Fibroblast of skin of abdomen (primary cell): ENCODE data around the gene MTHFD2.

Source experiments
- DNase-seq: peaks from one replicate; pipeline ENCODE4 v3.0.0-alpha.2; 2013

MTHFD2 gene

GRCh38 chr2:74232426-74232825 is 34.0 kb downstream of the MTHFD2 start:
- DNase-seq: no peak

GRCh38 chr2:74233648-74234047 is 35.2 kb downstream of the MTHFD2 start:
- DNase-seq: no peak

DNA sequence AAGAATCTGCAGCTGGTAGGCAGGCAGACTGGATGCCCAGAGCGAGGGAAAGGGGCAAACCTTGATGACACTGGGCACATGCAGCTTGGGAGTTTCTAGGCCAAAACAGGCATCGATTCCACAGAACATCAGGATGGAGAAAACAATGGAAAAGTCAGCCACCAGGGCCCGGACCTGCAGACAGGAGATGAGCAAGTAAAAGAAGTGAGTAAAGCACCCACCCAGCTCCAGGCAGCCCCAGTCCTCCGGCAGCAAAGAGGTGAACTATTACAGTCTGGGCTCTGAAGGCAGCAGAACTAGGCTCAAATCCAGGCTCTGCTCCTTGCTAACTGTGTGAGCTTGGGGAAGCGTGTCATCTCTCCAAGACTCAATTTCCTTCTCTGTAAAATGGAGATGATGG is 36.6 kb downstream of the MTHFD2 start:
- DNase-seq: no peak

- peak; percentile 57 for DNase-seq
Observed at GRCh38 chr2:74238879-74239278, 40.5 kb downstream of the MTHFD2 start.

- DNase-seq: no peak
Observed at GRCh38 chr2:74239346-74239745, 40.9 kb downstream of the MTHFD2 start.

- DNase-seq: no peak
Observed at GRCh38 chr2:74242354-74243071, 44.1 kb downstream of the MTHFD2 start.

- DNase-seq: no peak
Observed at GRCh38 chr2:74244286-74244685, 45.9 kb downstream of the MTHFD2 start.

DNA sequence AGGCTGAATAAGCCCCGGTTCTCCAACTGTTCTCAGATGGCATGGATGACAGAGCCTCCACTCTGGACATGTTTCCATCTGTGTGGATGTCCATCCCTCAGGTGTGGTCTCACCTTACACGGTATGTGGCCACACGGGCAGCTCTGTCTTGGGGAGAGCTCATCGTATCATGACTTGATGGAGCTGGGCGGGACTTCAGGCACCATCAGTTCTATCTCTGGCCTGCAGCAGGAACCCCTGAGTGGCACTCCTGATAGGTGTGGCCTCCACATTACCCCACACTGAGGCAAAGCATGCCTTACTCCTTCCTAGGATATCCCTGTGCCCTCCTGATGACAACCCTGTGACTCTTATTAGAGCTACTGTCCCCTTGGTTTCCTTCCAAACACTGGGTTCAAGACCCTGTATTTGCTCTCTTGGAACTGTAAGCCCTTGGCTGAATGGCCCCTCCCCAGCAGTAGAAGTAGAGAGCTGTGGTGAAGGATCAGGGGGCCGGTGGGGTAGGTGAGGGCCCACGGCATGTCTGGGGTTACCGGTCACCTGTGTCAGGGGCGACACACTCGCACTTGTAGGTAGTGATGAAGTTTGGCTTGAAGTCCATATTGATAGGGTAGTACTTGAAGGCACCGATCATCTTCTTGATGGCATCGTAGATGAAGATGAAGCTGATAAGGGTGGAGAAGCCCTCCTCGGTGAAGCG is 48.2 kb downstream of the MTHFD2 start:
- no peak for DNase-seq

- no peak for DNase-seq
Observed at GRCh38 chr2:74249406-74250122, 51.1 kb downstream of the MTHFD2 start.

GRCh38 chr2:74250189-74250631 is 51.8 kb downstream of the MTHFD2 start:
- DNase-seq: peak; percentile 15

- DNase-seq: no peak
Observed at GRCh38 chr2:74252036-74252435, 53.6 kb downstream of the MTHFD2 start.

DNA sequence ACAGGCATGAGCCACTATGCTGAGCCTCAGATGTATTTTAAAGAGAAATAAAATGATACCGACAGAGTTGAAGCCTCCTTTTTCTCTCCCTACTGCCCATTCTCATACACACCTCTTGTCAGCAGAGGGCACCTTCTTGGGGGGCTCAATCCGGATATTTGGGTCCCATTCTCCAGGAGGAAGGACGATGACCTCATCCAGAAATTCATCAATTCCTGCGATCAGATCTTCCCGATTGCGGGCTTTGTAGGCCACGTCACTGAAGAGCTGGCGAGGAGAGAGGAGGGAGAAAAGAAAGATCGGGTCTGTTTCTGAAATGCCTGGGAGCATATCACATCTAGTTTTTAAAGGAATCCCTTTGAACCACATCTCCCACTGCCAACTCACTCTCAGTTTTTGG is 54.4 kb downstream of the MTHFD2 start:
- DNase-seq: no peak

DNA sequence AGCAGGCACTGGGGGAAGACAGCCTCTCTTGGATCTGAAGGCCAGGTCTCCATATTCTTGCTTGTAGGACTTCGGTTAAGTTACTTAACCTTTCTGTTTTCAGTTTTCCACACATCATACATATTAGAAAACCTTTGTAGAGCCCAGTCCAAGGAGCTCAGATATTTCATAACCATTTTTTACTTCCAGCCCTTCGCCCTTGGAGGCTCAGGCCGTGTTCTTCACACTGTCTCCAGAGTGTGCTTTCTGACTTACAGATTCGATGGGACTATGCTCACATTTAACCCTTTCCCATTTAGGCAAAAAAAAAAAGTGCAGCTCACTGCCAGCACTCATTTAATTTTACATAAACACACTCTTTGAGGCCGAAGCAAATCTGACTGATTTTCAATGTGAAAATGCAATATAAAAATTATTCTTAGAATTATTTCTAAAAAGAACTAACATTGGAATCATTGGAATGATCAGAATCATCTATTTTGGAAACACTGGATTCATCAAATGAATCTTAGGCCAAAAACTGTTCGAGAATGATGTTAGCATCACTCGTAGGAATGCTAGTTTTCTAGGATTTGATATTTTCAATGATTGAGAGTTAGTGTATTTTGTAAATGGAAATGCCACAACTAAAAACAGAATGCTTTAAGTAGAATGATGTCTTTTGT is 55.0 kb downstream of the MTHFD2 start:
- DNase-seq: no peak

- DNase-seq: peak; percentile 6
Observed at GRCh38 chr2:74253971-74254310, 55.5 kb downstream of the MTHFD2 start.

DNA sequence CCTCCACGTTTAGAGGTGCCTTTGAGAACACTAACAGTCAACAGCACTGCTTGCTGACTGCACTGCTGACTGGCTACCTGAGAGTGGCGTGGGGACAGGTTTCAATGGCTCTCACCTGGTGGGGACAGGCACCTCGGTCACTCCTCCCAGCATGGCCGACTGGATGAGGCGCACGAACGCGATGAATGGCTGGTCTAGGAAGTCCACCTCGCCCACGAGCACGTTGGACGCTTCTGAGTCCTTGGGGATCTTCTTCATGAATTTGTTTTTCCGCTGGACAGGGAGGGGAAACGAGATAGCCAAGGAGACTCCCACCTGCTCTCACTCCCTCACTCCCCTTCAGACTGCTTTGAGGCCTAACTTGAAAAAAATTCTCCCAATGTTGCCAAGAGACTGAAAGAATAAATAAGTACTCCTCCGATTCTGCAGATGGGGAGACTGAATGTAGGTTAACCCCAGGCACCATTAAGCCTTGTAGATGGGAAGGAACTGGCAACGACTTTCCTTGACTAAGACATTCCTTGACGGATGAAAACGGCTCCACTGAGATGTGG is 57.3 kb downstream of the MTHFD2 start:
- DNase-seq: no peak

- no peak for DNase-seq
Observed at GRCh38 chr2:74259191-74259590, 60.8 kb downstream of the MTHFD2 start.

- no peak for DNase-seq
Observed at GRCh38 chr2:74259733-74260132, 61.3 kb downstream of the MTHFD2 start.

DNA sequence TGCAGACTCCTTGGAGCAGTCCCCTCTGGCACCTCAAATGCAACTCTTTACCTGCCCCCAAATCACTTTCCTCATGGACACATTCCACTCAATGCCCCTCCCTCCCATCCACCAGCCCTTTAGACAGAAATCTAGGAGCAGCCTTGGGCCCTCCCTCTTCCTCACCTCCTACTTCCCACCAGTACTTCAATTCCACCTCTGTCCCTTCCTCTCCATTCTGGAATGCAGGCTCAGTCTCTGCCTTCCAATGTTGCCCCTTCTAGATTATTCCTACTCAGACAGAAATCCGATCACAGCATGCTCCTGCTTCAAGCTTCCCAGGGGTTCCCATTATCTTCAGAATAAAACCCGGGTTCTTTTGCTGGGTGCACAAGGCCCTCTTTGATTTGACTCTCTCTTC is 62.1 kb downstream of the MTHFD2 start:
- no peak for DNase-seq

- peak; percentile 18 for DNase-seq
Observed at GRCh38 chr2:74261204-74261864, 62.9 kb downstream of the MTHFD2 start.

DNA sequence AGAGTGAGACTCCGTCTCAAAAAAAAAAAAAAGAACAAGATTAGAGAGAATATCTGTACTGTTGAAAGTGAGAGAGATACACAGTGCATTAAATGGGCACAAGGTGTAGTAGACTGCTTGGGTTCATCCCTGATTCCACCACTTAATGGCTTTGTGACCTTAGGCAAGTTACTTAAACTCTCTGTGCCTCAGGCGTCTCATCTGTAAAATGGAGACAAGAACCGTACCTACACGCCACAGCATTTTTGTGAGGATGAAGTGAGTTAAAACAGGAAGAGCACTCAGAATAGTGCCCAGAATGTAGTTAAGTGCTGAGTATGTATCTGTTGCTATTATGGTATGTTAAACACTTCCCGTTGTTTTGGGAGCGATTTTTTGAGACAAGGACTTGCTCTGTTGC is 64.3 kb downstream of the MTHFD2 start:
- no peak for DNase-seq

DNA sequence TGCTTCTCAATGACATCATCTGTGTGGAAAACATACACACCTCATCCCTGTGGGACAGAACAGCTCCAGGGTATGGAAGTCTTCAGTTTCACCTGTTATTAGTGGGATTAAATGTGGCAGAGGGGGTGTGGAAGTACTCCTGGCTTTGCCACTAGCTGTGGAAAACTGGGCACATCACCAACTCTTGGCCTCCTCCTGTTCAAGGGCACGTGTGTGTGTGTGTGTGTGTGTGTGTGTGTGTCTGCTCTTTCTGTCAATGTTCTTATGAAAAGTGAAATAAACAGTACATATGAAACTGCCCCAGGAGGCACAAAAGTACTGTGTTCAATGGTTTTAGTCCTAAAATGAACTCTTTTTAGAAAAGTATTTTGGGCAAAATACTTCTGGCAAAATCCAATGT is 65.9 kb downstream of the MTHFD2 start:
- no peak for DNase-seq

DNA sequence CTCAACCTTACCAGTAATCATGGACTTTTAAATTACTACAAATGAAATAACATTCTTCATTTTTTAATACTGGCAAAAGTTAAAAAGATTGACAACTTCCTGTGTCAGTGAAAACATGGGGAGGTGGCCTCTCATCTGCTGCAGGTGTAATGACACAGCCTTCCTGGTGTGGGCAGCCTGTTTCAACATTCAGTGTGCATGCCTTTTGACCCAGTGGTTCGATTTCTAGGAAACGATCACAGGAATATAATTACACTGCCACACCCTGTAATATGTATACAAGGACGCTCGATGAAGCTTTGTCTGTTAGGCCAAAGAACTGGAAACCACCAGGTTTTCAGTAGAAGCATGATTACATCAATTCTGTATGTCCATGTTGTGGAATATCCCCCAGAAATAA is 68.7 kb downstream of the MTHFD2 start:
- DNase-seq: no peak
